ENCODE data around the gene YY1AP1.
"Not testable (repeated sequence)": the region's sequence is repeated elsewhere in the genome, so short reads cannot be mapped to it uniquely, and the experiment has no call there.

The YY1AP1 gene

DNA sequence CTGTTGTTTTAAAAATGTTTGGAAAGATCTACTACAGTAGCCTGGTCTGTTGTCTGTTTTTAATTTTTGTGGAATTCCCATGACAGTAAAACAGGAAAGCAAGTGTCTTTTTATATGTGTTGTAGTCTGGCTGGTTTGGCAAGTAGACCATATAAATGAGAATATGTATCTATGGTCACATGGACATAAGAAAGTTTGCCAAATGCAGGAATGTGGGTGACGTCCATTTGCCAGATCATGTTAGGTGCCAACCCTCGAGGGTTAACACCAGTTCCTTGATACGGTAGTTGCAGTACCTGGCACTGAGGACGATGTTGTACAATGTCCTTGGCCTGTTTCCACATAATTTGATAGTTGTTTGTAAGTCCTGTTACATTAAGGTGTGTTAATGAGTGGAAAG is 6.5 kb upstream of the YY1AP1 start:
- DNase-seq: no peak

DNA sequence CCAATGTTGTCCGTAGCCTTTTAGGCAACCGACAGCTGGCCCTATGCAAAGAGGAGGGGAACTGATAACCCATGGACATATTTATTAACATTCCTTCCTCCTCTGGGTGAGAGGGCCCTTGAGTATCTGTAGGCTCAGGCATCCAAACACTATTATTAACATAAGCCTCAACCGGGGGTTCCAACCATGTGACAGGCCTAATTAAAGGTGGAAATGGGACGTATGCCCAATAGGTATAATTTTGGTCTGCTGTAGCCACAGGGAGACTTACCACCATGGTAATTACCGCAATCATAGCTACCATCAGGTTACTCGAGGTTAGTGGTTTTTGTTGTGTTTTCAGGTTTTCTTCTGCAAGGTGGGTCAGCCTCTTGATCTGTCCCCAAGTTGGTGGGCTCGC is 5.6 kb upstream of the YY1AP1 start:
- DNase-seq: no peak

DNA sequence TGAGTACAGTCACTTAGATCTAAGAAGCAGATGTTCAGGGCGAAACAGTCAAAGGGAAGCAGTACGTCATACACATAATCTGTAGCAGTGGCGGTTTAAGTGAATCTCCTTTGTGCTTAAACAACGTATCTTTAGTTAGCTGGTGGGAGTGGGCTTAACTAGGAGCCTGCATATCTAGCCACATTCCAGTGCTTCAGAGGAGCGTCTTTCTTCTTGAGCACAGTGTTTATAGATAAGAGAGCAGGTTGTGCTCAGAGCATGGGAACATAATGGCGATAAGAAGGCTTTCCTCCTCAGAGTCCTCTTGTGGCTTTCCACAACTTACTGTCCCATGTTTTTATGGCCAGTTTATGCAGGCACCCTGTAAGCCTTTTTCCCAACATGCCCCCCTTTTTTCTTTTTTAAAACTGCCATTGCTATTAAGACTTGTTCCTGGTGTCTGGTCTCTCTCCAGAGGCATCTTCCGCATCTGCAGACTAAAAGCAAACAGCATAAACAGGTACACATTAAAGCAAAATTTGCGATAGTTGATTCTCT is 3.5 kb upstream of the YY1AP1 start:
- no peak for DNase-seq

DNA sequence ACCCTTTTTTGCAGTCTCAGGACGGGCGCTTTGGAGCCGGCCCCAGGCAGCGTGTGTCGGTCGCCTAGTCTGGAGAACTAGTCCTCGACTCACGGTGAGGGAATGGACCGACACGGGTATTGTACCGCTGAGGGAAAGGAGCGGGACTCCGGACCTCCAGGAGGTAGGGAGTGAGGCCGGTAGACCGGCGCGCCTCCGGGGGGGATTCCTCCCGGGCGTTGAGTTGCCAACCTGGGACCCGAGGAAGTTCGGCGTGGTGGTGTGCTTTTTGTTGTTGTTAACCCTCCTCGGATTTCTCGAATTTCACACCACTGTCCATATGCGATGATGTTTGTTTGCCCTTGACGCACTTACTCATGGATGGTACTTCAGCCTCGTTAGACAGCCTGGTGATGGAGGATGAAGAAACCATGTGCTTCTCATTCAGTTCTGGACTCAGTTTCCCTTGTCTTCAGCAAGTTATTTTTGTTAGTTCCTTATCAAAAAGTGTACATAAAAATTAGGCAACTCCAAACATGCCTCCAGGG is 570 bp upstream of the YY1AP1 start, which contains the start of gene DAP3:
DAP3 (plus strand) TSS at position 11 of the 527 bp plus-strand sequence. CDS start 20,689 bp downstream, outside the sequence.
- DNase-seq: peak; percentile 77

DNA sequence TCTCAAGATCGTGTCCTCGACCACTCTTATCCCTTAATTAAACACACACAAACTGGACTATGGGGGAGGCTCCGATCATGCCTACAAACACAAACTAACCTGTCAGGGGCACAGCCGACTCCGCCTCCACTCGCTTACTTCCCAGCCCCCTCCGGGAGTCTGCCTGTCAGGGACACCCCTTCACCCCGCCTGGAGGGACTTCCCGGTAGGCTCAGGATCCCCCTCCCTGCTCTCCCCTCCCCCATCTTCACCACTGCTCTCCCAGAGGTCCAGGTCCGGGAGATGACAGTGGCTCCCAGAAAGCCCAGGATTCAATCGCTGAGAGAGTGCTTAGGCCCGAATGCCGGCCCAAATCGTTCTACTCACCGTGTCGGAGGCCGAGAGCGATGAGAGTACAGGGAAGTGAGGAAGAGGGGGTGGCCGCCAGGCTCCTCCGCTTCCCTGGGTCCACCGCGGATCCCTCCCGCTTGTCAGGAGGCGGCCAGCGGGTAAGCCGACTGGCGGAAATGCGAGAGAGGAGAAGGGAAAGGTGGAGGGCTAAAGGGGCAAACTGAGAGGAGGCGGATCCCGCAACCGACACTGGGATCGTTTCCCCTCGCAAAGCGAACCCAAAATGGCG is 760 bp downstream of the YY1AP1 start:
- DNase-seq: not testable (repeated sequence)

DNA sequence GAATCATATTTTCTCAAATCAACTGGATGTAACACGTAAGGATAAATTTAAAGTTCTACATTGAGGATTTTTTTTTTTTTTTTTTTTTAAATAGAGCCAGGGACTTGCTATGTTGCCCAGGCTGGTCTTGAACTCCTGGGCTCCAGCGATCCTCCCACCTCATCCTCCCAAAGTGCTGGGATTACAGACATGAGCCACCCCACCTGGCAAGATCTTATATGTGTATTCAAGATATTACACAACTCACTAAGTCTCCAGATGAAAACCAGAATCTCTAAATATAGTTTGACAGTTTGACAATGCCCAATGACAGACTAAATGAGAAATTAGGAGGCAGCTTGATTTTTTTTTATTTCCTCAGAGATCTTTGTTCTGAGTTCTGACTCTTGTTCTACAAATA is 6.8 kb downstream of the YY1AP1 start:
- no peak for DNase-seq

DNA sequence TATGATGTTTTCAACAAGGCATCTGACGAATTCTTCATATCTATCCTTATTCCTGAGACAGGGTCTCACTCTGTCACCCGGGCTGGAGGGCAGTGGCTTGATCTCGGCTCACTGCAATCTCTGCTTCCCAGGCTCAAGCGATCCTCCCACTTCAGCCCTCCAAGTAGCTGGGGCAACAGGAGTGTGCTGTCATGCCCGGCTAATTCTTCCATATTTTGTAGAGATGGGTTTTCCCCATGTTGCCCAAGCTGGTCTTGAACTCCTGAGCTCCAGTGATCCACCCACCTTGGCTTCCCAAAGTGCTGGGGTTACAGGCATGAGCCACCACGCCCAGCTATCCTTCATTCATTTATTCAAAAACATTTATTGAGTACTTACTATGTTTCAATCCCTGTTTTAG is 8.0 kb downstream of the YY1AP1 start:
- no peak for DNase-seq

DNA sequence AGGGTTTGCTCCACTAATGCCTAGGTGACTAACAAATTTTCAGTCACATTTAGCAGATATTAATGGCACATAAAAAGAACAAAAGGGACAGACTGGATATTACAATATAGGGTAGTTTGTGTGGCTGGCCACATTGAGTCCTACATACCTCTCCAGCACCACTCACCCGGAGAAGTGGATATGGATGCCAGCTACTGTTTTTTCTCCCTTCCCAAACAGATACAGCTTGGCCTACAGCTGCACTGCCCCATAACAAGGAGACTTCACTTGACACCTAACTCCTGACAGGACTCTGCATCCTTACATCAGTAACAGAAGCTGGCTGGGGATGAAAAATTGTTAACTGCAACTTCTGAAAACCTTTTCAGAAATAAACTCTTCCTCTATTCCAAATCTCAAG is 9.6 kb downstream of the YY1AP1 start:
- not testable (repeated sequence) for DNase-seq

DNA sequence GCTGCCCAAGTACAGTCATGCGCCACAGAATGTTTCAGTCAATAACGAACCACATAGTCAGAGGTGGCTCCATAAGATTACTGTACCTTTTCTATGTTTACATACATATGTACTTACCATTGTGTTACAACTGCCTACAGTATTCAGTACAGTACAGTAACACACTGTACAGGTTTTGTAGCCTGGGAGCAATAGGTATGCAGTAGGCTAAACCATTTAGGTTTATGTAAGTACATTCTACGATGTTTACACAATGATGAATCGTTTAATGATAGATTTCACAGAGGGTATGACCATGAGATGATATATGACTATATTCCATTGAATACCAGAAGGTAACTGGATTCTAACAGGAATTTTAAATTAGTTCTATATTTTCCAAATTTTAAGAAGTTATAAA is 10.5 kb downstream of the YY1AP1 start:
- DNase-seq: no peak

DNA sequence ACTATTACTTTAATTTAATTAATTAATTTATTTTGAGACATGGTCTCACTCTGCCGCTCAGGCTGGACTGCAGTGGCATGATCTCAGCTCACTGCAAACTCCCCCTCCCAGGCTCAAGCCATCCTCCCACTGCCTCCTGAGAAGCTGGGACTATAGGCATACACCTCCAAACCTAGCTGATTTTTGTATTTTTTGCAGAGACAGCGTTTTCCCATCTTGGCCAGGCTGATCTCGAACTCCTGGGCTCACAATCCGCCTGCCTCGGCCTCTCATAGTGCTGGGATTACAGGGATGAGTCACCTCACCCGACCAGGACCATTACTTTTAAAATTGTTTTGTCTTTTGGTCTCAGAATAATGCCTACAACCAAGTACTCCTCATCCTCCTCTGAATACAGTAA is 15.6 kb downstream of the YY1AP1 start:
- DNase-seq: no peak

DNA sequence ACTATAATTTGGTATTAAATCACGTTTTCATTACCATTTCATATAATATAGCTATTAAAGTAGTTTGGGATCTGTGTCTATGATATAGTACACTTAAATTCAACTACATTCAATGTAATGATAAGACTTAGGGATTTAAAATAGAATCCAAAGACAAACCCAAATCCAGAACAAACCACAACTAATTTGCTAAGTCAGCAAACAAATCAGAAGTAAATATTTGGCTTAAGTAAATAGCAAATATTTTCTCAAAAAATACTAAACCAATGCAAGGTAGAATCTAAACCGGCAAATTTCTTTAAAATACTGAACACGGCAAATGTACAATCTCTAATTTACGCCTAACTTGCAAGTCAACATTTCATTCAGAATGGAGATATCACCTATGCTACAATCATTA is 16.8 kb downstream of the YY1AP1 start:
- no peak for DNase-seq

DNA sequence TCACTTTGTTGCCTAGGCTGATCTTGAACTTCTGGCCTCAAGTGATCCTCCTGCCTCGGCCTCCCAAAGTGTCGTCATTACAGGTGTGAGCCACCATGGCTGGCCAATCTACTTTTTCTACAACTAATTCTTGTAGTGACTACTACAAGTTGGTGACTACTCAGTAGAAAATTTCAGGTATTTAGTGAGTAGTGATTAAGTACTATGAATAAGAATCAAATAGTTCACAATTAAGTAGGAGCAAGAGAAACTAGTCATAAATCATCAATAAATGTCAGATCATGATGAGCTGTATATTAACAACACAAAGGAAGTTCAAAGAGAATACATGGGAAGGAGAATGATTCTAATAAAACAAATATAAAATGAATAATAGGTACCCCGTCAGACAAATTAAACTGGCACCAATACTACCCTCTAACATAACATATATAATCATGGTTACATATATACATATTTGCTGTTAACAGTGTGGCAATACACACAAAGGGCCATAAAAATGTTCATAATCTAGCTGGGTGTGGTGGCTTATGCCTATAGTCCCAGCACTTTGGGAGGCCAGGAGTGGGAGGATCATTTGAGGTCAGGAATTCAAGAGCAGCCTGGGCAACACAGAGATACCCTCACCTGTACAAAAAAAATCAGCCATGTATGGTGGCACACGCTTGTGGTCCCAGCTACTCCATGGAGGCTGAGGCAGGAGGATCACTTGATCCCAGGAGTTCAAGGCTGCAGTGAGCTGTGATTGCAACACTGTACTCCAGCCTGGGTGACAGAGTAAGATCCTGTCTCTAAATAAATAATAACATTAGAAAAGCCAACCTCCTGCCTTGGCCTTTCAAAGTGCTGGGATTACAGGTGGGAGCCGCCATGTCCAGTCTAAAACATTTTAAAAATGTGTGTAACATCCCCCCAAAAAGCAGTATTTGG is 19.1 kb downstream of the YY1AP1 start:
- DNase-seq: no peak

DNA sequence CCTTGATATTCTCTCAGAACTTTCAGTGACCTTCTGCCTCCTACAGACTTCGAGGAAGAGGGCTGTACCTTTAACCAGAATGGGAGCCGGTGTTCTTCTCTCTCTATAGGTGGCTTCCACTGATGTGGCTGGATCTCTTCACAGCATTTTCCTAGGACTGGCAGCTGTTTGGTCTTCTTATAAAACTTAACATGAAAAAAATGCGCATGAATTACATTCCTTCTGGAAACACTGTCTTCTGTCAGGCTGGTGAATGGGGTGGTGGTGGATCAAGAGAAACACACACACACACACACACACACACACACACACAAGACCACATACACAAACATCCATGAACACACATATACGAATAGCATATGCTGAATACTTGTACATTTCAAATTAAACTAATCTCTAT is 27.3 kb downstream of the YY1AP1 start:
- DNase-seq: not testable (repeated sequence)

DNA sequence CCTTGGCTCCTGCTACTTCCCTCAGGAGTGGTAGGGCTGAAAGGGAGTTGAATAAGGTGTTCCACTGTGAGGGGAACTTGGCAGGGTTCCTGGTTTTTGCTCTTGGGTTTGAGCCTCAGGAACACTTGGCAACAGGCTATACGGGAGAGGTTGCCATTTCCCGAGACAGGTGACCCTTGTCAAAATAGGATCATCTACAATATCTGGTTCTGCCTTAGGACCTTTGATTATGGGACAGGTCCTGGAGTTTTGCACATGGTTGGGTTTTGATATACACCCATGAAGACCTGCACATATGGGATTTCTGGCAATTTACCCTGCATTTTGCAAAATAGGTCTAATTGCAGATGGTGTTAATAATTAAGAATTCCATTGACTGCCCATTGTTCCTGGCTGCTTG is 31.1 kb downstream of the YY1AP1 start:
- no peak for DNase-seq

DNA sequence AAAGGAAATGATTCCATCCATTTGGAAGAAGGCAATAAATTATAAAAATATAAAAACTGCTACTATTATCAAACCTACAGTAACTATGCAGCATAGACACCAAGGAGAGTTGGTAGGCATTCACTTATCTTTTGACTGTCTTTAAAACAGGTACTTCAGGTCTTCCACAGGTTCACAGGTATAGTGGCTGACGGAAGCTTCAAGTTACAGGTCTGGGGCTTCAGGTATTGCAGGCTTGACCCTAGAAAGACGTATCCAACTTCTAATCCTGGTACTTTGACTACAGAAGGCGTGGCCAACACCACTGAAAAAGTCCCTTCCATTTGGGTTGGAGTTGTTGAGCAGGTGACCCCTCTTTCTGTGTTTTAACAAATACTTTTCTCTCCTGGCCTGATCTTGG is 35.6 kb downstream of the YY1AP1 start:
- DNase-seq: no peak

DNA sequence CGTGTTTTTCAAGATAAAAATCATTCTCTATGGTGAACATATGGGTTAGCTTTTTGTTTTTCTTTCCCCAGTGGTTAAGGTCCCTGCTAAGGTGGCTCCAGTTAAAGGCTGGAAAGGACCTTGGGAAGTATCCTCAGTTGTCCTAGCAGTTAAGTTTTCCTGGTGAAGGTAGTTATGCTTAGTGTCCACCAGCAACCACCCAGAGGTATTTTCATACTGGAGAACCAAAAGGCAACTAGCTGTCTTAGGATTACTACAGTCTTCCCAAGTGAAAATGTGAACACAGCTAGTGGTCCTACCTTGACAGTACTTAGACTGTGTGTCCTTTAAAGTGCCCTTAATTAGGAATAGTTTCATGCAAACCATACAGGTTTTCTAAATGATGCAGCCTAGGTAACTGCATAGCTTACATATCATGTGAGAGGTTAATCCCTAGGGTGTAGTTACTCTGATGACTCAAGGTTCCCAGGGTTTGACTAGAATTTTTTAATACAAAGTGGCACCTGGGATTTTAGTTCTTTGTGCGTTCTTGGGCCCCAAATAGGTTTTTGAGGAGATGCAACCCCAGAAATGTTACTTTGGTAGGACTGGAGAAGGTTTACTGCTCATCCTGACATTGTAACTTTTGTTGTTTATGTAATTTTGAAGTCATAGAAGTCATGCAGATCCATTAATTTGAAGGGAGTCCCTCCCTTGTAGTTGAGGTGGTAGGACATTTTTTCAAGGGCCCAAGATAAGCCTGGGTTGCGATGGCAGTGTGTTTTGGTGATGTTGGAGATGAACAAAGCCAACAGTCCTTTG is 36.5 kb downstream of the YY1AP1 start:
- DNase-seq: no peak

DNA sequence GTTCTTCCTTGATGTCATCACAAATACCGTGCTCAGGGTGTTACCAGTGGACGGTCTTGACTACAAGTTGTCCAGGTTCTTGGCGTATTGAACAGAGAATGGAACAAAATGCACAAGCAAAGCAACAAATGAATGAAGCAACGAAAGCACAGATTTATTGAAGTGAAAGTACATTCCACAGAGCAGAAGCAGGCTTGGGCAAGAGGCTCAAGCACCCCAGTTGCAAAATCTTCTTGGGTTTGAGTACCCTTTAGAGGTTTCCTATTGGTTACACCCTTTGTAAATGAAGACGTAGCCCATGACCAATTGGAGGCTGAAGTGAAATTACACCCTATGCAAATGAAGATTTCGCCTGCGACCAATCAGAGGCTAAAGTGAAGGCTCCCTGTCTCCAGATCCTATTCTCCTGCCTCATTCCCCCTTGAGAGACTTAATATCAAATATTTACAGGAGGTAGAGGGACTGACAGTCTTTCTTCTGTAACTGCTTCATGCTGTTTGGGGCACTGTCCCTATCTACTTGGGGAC is 38.3 kb downstream of the YY1AP1 start:
- DNase-seq: no peak

DNA sequence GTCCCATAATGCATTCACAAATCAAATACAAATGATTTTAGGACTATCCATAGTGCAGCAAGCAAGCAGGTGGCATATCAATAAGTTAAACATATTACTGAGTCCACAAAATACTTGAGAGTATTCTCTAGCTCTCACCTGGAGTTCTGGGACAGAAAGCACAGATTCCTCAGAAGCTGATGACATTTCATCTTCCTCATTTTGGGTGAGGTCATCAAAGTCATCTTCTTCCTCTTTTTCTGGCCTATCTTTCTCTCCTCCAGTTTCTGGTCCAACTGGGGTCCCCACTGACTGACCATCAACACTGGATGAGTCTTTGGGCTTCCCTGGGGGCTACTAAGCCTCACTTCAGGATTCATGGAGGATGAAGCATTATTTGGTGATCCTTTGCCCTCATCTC is 38.9 kb downstream of the YY1AP1 start:
- no peak for DNase-seq

DNA sequence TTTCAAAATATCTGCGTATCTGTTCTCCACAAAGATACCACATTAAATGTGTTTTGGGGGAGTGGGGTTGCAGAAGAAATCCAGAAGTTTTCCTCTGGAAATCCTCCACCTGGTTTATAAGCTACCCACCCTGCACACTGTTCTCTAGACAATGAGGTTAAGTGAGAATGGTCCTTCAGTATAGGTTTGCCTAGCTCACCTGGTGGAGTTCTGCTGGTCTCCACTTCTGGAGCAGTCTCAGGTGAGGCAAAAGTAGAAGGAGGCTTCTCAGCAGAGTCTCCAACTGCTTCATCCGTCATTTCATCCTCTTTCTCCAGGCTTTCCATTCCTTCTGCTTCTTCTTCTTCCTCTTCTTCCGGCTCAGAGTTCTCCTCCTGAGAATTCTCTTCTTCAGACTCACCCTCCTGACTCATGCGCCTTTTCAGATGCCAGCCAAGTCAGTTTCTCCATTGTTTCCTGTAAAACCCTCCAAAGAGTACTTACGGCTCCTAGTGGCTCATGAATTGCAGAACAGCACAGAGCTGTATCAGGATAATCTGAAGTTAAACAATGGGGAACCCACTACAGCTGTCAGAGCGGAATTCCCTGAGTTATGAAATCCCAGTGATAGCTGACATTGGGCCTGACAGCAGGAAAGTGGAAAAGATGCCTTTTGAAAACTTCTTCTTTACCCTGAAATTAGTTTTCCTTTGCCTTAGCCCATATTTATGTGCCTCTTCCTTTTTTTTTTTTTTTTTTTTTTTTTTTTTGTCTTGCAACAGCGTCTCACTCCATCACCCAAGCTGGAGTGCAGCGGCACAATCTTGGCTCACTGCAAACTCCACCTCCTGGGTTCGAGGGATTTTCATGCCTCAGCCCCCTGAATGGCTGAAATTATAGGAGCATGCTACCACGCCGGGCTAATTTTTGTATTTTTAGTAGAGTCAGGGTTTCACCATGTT is 40.1 kb downstream of the YY1AP1 start:
- DNase-seq: peak; percentile 93

DNA sequence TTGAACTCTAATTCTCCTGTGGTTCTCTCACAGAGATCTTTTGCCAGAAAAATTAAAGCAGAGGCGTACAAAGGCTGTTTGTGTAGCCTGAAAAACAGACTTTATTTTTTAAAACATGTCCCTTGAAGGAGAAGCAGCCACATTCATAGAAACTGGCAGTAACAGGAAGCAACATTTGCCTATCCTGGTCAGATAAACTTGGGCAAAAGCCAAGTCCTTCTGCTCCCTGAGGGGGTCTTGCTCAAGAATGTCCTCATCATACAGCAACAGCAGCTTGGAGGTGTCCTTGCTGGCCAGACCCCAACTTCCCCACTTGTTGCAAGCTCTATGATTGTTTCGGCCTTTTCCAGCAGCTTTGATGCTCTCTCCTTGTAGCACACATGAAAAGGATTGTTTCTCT is 42.3 kb downstream of the YY1AP1 start:
- no peak for DNase-seq

DNA sequence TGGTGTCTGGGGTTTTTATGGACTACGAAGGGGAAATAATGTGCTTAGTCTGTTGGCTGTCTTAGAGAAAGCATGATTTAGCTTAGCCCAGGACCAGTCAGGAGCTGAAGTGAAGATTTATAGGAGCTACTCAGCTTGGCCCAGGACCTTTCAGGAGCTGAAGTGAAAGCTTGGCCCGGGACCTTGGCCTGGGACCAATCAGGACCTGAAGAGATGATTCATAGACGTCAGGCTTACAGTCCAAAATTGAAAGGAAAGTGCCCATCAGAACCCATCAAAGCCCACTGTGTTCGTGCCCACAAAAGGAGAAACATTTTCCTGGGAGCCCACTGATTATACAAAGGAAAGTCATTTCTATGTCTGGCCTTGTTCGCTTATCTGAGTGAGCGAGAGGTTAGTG is 42.9 kb downstream of the YY1AP1 start:
- no peak for DNase-seq
